ENCODE results near the gene SMIM27.
A peak's percentile ranks its signal among the peaks of the same experiment; 100 is the strongest.

The SMIM27 gene

GRCh38 chr9:32571969-32572899, 20.1 kb downstream of the SMIM27 start:
- H3K4me2 ChIP-seq = peak overlapping the region; percentile 88
- peak overlapping the region; percentile 75 for H3K9ac ChIP-seq
- H3K4me1 ChIP-seq (ENCODE audit: low read depth, poor library complexity, severe bottlenecking) = peaks cover 20% of the 10 kb centered on the region
- H3K27ac ChIP-seq = peak overlapping the region; percentile 77
- no peak overlapping the region for H3K4me3 ChIP-seq (IDR thresholded peaks at IDR 0.05; ENCODE audit: insufficient read depth, low read depth, low read length)
- H3K27me3 ChIP-seq (ENCODE audit: insufficient read depth, low read depth) = no peaks in the 10 kb centered on the region
- no peaks in the 10 kb centered on the region for H4K20me1 ChIP-seq (ENCODE audit: insufficient read depth)
- H2AFZ ChIP-seq (ENCODE audit: low read depth) = peak overlapping the region; percentile 76
- TF ChIP-seq CTCF (conservative IDR thresholded peaks at IDR 0.05; ENCODE audit: low read depth, low read length) = peak; percentile 78
- H3K36me3 ChIP-seq (ENCODE audit: insufficient read depth) = no peaks in the 10 kb centered on the region
- peaks cover 37% of the 10 kb centered on the region; the same call in 1 of the 2 replicates for H3K79me2 ChIP-seq (ENCODE audit: insufficient read depth, low read depth)

GRCh38 chr9:32572900-32573523, 20.9 kb downstream of the SMIM27 start, which contains the start of gene NDUFB6:
Gene NDUFB6, minus strand, starts transcription at chr9:32573159. Its CDS starts 99 bp downstream, at chr9:32573060.
- peak within 1 kb of the TSS; percentile 76 for H2AFZ ChIP-seq (ENCODE audit: low read depth)
- H3K4me1 ChIP-seq (ENCODE audit: low read depth, poor library complexity, severe bottlenecking) = peaks cover 20% of the 10 kb centered on the region
- H3K79me2 ChIP-seq (ENCODE audit: insufficient read depth, low read depth) = peaks cover 32% of the 10 kb centered on the region; the same call in 1 of the 2 replicates
- H3K4me2 ChIP-seq = peak within 1 kb of the TSS; percentile 88
- no peaks in the 10 kb centered on the region for H4K20me1 ChIP-seq (ENCODE audit: insufficient read depth)
- TF ChIP-seq CTCF (conservative IDR thresholded peaks at IDR 0.05; ENCODE audit: low read depth, low read length) = no peak
- no peak within 1 kb of the TSS for H3K4me3 ChIP-seq (IDR thresholded peaks at IDR 0.05; ENCODE audit: insufficient read depth, low read depth, low read length)
- H3K27me3 ChIP-seq (ENCODE audit: insufficient read depth, low read depth) = no peaks in the 10 kb centered on the region
- peak within 1 kb of the TSS; percentile 75 for H3K9ac ChIP-seq
- no peaks in the 10 kb centered on the region for H3K36me3 ChIP-seq (ENCODE audit: insufficient read depth)
- H3K27ac ChIP-seq = peak within 1 kb of the TSS; percentile 77

- peaks cover 32% of the 10 kb centered on the region; the same call in 1 of the 2 replicates for H3K79me2 ChIP-seq (ENCODE audit: insufficient read depth, low read depth)
- H2AFZ ChIP-seq (ENCODE audit: low read depth) = peak overlapping the region; percentile 76
- H3K27me3 ChIP-seq (ENCODE audit: insufficient read depth, low read depth) = no peaks in the 10 kb centered on the region
- TF ChIP-seq CTCF (conservative IDR thresholded peaks at IDR 0.05; ENCODE audit: low read depth, low read length) = no peak
- no peaks in the 10 kb centered on the region for H4K20me1 ChIP-seq (ENCODE audit: insufficient read depth)
- H3K4me2 ChIP-seq = peak overlapping the region; percentile 88
- no peaks in the 10 kb centered on the region for H3K36me3 ChIP-seq (ENCODE audit: insufficient read depth)
- H3K4me3 ChIP-seq (IDR thresholded peaks at IDR 0.05; ENCODE audit: insufficient read depth, low read depth, low read length) = no peak overlapping the region
- H3K27ac ChIP-seq = peak overlapping the region; percentile 77
- H3K4me1 ChIP-seq (ENCODE audit: low read depth, poor library complexity, severe bottlenecking) = peaks cover 20% of the 10 kb centered on the region
- H3K9ac ChIP-seq = peak overlapping the region; percentile 75; the same call in 1 of the 2 replicates
Measured at GRCh38 chr9:32573821-32574220, 21.7 kb downstream of the SMIM27 start.

- no peak overlapping the region for H3K4me3 ChIP-seq (IDR thresholded peaks at IDR 0.05; ENCODE audit: insufficient read depth, low read depth, low read length)
- no peaks in the 10 kb centered on the region for H3K27me3 ChIP-seq (ENCODE audit: insufficient read depth, low read depth)
- H3K27ac ChIP-seq = no peak overlapping the region
- H3K9ac ChIP-seq = no peak overlapping the region
- no peak for TF ChIP-seq CTCF (conservative IDR thresholded peaks at IDR 0.05; ENCODE audit: low read depth, low read length)
- H2AFZ ChIP-seq (ENCODE audit: low read depth) = no peak overlapping the region
- peaks cover 20% of the 10 kb centered on the region for H3K4me1 ChIP-seq (ENCODE audit: low read depth, poor library complexity, severe bottlenecking)
- peaks cover 28% of the 10 kb centered on the region; the same call in 1 of the 2 replicates for H3K79me2 ChIP-seq (ENCODE audit: insufficient read depth, low read depth)
- H4K20me1 ChIP-seq (ENCODE audit: insufficient read depth) = no peaks in the 10 kb centered on the region
- H3K4me2 ChIP-seq = no peak overlapping the region
- H3K36me3 ChIP-seq (ENCODE audit: insufficient read depth) = no peaks in the 10 kb centered on the region
Measured at GRCh38 chr9:32574858-32575257, 22.7 kb downstream of the SMIM27 start.

Data from KMS-11 (cell line).